ENCODE measurements around the gene DCBLD2. TPM values are rescaled to one million over a fixed set of nuclear protein-coding genes. Genes with fewer than 3 reads are reported as not detected.

The DCBLD2 gene
- total and polyA plus RNA-seq, 9 of the 15 experiments (the other 6 are each of a cell fraction or from before 2014, with no cell fraction given), result 2.7 to 14.6 (median 7.4) TPM

- TF ChIP-seq HNRNPL (IDR thresholded peaks at IDR 0.05; ENCODE audit: low read depth, low read length), result 0 out of 2 replicates have a peak, but pooled peaks have one; percentile 22
These were observed 440 bp downstream of the DCBLD2 start (continued) for GRCh38 chr3:98901119-98901391.

- 0 out of 2 replicates have a peak, but pooled peaks have one; percentile 14 for TF ChIP-seq NCOA6 (IDR thresholded peaks at IDR 0.05)
- no peak for TF ChIP-seq CREBBP (IDR thresholded peaks at IDR 0.05; ENCODE audit: low read depth, low read length)
- no peak for TF ChIP-seq POLR2AphosphoS5 (IDR thresholded peaks at IDR 0.05; ENCODE audit: control insufficient read depth, insufficient read depth, low read depth, low read length)
- TF ChIP-seq ZNF324 (CRISPR knock-in tag; IDR thresholded peaks at IDR 0.05), result no peak
- TF ChIP-seq CEBPB (tag; IDR thresholded peaks at IDR 0.05), result no peak
- no peak for DNase-seq (ENCODE audit: extremely low read depth in 1 of 4, low spot score in 3 of 4)
- ATAC-seq, result no peak
- peak overlapping the region; percentile 79 for H3K4me3 ChIP-seq
- 5% methylated on average over 14 of the region's 23 CpGs for WGBS (ENCODE audit: insufficient coverage, low coverage, missing lambda C conversion rate)
- H3K36me3 ChIP-seq (ENCODE audit: control insufficient read depth, insufficient read depth, low read length), result no peaks in the 10 kb centered on the region
- CTCF ChIA-PET (ENCODE audit: low intra/inter-chr PET ratio), result no interaction called here
- H3K27ac ChIP-seq (ENCODE audit: extremely low read depth, low read depth, low read length), result no peak overlapping the region; the same call in 1 of the 3 replicates
- no peaks in the 10 kb centered on the region for H3K9me1 ChIP-seq (ENCODE audit: control insufficient read depth, insufficient read depth, low read length)
- BruUV-seq (replicated peaks), result TSS peak; percentile 41
- H3K4me2 ChIP-seq (ENCODE audit: insufficient read depth, low read length), result peak overlapping the region; percentile 82
- H2AFZ ChIP-seq (ENCODE audit: low read depth, low read length), result peak overlapping the region; percentile 91
- H3K27me3 ChIP-seq (ENCODE audit: control insufficient read depth in 2 of 2, insufficient read depth in 2 of 2, low read length in 2 of 2), result no peaks in the 10 kb centered on the region
- peaks cover 44% of the 10 kb centered on the region for H3K79me2 ChIP-seq (ENCODE audit: control insufficient read depth, insufficient read depth, low read length)
- POLR2A ChIA-PET, result interaction anchor here (0.7 to 2.0 kb wide), 2 partner anchors 10 to 589 kb away, joined by 3 to 4 read pairs; no protein-coding TSS in a partner anchor
- H3K4me1 ChIP-seq (replicated peaks in 1 of 2; ENCODE audit: control insufficient read depth in 2 of 2, insufficient read depth in 2 of 2, low read length in 2 of 2), result peaks cover 3 to 9% of the 10 kb centered on the region in 2 experiments; a peak in 4 of 5 replicates
- in situ Hi-C loops (cut with MboI) (no loop called here), intact Hi-C loops (cut with micrococcal nuclease) (loop anchor here (5.0 kb wide), 1 partner anchor 82 kb away; no protein-coding TSS in a partner anchor)
- peak overlapping the region; percentile 79 to 95 for H3K9ac ChIP-seq (ENCODE audit: insufficient read depth in 1 of 2, low read depth in 2 of 2, low read length in 2 of 2)
- H4K20me1 ChIP-seq (replicated peaks; ENCODE audit: control insufficient read depth, insufficient read depth, low read length), result no peaks in the 10 kb centered on the region
- no peak for FAIRE-seq
- H3K9me3 ChIP-seq (replicated peaks; ENCODE audit: control insufficient read depth, insufficient read depth, low read depth, low read length), result no peaks in the 10 kb centered on the region
These were observed 1.0 kb downstream of the DCBLD2 start for GRCh38 chr3:98900265-98901118.
